SKM-1 treated with dmso at 0.1 percent for 144 hours (cell line): ENCODE results near the gene RNPEPL1.

Experiments used
- DNase-seq: peaks from one replicate; lab custom pipeline; 2025; ENCODE audit not compliant: unreplicated experiment; lab: John Stamatoyannopoulos, UW

RNPEPL1 gene

DNA sequence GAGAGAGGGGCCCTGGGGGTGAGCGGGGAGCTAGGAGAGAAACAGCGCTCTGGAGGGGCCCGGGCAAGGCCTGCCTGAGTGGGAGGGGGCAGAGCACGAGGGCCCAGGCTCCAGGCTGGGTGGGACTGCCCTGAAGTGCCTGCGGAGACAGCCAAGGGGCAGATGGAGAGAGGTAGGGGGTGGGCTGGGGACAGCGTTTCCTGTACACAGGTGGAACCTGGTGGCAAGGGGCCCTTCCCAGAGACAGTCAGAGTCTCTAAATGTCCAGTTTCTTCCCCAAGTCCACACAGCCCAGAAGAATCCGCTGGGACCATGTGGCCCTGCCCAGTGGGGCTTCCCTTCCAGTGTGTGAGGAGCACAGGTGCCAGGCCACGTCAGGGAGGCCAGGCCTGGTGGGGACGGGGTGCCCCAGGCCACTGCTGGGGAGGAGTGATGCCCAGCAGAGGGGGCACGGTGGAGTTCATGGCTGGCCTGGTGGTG, 55.3 kb downstream of the RNPEPL1 start:
- DNase-seq = no peak

DNA sequence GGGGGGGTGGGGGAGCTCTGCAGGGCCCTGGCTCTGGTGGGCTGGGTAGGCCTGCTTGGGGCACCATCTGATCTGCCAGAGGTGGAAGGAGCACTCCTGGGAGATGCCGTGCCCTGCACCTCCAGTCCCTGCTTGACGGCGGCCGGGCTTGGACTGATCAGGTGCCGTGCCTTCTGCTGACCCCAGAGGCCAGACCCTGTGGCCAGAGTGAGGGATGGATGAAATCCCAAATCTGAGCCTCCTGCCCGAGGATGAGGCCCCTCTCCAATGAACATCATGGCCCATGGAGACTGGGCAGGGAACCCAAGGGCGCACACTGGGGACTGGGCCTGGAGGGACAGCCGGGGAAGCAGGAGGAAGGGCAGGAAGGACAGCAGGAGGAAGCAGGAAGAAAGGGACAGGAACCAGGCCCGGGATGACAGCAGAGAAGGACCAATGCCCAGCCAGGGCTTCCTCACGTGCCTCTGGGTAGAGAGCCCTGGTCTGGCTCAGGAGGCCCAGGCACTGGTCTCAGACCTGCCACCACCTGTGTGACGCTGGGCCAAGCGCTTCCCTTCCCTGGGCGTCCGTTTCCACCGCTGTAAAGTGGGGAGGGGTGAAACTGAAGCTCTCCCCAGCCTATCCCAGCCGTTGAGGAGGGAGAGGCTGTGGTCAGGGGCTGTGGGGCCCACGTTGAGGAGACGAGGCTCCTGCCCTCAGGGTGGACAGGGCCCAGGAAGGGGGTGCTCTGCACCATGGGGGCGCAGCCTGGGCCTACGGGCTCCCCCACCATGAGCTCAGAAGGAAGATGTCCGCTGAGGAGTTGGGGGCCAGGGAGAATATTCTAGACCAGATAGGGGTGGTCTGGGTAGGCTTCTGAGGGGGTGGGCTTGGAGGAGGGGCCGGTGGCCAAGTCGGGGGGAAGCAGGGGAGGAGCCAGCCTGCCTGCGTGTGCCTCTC, 56.0 kb downstream of the RNPEPL1 start:
- DNase-seq = peak; percentile 36

DNA sequence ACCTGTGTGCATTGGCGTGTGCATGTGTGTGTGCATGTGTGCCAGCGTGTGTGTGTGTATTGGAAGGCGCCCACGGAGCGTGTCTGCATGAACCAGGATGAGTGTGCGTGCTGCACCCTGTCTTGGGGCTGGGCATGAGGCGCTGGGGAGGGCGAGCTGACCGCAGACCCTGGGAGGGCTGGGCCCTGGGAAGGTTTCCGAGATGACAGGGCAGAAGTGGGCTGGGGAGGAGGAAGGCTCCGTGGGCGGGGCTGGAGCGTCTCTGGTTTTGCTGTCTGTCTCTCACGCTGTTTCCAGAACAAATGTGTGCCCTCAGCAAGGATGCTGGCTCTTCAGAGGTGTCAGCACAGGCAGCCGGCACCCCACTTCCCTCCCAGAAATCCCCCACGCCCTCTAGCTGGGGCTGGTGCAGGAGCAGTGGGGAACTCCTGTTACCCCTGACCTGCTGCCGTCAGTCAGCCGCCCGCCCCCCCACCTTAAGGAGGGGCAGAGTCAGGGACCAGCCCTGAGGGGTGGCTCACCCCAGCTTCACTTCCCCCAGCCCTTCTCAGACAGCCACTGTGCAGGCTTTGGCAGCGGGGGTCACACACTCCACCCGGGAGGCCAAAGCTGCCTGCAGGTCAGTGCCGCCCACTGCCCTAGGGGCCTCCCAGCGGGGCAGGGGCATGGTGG, 56.8 kb downstream of the RNPEPL1 start, which contains the start of gene GPR35:
Gene GPR35 (plus strand): TSS at position 531 of the 672 bp plus-strand sequence. CDS start 4,473 bp downstream, outside the sequence.
- DNase-seq = peak; percentile 94

DNA sequence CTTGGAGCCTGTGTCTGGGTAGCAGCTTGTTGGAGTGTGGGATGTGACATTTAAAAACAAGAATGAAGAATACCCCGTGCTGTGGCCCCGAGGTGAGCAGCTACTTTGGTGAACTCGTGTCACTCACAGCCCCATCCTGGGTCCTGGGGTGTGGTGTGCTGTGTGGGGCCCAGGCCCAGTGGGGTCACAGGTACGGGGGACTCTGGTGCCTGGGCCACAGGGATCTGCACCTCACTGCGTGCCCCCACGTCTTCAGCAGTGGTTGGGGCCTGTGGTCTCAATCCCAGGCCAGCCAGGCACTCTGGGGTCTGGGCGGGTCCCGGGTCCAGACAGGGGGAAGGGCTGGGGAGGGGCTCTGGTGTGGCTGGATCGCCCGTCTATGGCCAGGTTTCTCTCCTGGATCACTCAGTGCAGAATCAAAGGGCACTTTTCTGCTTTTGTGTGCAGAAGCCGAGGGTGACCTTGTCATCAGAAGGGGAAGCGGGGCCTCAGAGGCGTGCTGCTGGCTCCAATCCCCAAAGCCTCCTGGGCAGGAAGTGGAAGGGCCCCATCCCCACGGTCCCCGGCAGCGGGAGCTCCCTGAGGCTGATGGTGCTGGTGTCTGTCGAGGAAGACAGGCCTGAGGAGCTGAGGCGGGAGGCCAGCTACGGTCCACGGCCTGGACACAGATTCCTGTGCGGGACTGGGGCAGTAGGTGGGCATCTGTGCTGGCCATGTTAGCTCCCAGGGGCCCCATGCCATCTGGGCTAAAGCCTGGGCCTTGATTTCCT, 58.4 kb downstream of the RNPEPL1 start:
- DNase-seq = peak; percentile 93

DNA sequence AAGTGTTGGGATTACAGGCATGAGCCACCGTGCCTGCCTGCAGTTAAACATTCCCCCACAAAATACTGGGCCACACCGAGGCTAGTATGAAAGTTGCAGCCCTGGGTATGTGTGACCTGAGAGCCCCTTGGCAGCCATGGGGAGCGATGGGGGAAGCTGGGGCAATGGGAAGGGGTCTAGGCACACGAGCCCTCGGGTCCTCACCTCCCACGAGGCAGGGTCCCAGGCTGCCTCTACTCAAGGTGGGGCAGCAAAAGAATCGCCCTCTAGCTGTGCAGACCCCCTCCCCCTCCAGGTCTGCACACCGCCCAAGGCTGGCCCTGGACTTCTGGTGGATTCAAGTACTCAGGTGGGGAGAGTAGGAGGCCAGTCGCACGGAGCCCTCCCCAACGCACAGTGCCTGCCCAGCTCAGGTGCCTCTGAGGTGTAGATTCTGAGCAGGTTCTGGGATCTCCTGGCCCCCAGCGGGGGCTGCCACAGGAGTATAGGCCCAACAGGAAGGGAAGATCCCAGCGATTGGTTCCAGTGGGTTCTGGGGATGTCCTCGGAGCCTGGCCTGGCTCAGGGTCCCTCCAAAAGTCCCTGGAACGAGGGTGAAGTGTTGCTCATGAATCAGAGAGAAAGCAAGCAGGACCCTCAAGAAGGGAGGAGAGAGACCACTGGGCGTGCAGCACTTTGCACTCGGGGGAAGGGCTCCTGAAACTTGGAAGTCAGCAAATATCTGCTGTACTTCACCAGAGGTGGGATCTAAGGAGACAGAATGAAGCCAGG, 59.6 kb downstream of the RNPEPL1 start:
- no peak for DNase-seq

DNA sequence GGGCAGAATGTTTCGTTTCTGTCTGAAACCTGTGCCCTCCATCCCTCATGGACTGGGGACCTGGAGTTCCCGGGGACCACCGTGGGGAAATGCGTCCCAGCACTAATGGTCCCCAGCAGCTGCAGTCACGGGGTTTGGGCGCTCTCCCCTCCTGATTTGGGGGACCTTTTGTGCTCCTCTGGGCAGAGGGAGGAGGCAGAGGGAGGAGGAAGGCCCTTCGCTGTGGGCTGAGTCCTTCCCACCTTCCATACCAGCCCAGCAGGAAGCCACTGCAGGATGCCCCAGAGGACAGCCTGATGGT, 60.2 kb downstream of the RNPEPL1 start:
- no peak for DNase-seq

DNA sequence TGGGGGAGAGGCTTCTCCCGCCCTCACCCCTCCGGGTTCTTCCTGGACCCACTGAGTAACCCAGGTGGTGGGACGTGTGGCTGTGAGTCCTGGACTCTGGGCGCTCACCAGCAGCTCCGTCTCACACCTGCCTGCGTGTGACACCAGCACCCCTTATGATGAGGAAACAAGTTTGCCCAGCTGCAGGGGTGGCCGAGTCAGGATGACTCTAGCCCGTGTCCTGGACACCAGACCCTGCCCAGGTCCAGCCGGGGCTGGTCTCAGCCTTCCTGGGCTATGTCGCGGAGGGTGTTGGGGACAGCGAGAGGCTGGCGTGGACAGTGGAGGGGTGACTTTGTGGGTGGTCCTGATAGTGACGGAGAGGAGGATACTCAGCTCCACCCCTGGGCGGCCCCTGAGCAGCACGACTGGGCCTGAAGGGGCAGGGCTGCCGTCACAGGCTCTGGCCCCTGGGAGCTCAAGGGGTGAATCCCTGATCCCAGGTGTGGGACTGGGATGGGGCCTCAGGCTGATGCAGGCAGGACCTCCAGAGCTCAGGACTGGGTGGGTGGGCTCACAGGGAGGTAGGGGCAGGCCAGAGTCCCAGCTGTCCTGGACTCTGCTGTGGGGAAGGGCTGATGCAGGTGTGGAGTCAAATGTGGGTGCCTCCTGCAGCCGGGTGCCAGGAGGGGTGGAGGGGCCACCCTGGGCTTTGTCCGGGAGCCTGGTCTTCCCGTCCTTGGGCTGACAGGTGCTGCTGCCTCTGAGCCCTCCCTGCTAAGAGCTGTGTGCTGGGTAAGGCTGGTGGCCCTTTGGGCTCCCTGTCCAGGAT, 60.7 kb downstream of the RNPEPL1 start:
- no peak for DNase-seq

DNA sequence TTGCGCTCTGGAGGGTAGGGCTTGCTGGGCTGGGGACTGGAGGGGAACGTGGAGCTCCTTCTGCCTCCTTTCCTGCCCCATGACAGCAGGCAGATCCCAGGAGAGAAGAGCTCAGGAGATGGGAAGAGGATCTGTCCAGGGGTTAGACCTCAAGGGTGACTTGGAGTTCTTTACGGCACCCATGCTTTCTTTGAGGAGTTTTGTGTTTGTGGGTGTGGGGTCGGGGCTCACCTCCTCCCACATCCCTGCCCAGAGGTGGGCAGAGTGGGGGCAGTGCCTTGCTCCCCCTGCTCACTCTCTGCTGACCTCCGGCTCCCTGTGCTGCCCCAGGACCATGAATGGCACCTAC, 61.3 kb downstream of the RNPEPL1 start:
- no peak for DNase-seq

DNA sequence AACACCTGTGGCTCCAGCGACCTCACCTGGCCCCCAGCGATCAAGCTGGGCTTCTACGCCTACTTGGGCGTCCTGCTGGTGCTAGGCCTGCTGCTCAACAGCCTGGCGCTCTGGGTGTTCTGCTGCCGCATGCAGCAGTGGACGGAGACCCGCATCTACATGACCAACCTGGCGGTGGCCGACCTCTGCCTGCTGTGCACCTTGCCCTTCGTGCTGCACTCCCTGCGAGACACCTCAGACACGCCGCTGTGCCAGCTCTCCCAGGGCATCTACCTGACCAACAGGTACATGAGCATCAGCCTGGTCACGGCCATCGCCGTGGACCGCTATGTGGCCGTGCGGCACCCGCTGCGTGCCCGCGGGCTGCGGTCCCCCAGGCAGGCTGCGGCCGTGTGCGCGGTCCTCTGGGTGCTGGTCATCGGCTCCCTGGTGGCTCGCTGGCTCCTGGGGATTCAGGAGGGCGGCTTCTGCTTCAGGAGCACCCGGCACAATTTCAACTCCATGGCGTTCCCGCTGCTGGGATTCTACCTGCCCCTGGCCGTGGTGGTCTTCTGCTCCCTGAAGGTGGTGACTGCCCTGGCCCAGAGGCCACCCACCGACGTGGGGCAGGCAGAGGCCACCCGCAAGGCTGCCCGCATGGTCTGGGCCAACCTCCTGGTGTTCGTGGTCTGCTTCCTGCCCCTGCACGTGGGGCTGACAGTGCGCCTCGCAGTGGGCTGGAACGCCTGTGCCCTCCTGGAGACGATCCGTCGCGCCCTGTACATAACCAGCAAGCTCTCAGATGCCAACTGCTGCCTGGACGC, 61.9 kb downstream of the RNPEPL1 start:
- DNase-seq = no peak
